GM10266 (cell line): Measurements from ENCODE around the gene IL4R.

Experiments
- DNase-seq: peaks from one replicate; pipeline ENCODE4 v3.0.0; 2012; ENCODE audit errors: extremely low spot score
- TF ChIP-seq, protein P1 (sequence below): IDR thresholded peaks from 2 replicates; pipeline ENCODE4 v1.5.1; 2012; ENCODE audit warnings: mild to moderate bottlenecking, low read depth; ENCODE audit not compliant: control insufficient read depth, insufficient read depth; ENCODE audit errors: missing control alignments

IL4R gene

GRCh38 chr16:27374221-27374803 lies 60.5 kb downstream of the IL4R start:
- peak; percentile 42 for DNase-seq
- TF ChIP-seq, protein P1, sequence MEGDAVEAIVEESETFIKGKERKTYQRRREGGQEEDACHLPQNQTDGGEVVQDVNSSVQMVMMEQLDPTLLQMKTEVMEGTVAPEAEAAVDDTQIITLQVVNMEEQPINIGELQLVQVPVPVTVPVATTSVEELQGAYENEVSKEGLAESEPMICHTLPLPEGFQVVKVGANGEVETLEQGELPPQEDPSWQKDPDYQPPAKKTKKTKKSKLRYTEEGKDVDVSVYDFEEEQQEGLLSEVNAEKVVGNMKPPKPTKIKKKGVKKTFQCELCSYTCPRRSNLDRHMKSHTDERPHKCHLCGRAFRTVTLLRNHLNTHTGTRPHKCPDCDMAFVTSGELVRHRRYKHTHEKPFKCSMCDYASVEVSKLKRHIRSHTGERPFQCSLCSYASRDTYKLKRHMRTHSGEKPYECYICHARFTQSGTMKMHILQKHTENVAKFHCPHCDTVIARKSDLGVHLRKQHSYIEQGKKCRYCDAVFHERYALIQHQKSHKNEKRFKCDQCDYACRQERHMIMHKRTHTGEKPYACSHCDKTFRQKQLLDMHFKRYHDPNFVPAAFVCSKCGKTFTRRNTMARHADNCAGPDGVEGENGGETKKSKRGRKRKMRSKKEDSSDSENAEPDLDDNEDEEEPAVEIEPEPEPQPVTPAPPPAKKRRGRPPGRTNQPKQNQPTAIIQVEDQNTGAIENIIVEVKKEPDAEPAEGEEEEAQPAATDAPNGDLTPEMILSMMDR: no peak

GRCh38 chr16:27374804-27375425 lies 61.1 kb downstream of the IL4R start:
- TF ChIP-seq, protein P1: peak; percentile 38
- DNase-seq: peak; percentile 72

DNA sequence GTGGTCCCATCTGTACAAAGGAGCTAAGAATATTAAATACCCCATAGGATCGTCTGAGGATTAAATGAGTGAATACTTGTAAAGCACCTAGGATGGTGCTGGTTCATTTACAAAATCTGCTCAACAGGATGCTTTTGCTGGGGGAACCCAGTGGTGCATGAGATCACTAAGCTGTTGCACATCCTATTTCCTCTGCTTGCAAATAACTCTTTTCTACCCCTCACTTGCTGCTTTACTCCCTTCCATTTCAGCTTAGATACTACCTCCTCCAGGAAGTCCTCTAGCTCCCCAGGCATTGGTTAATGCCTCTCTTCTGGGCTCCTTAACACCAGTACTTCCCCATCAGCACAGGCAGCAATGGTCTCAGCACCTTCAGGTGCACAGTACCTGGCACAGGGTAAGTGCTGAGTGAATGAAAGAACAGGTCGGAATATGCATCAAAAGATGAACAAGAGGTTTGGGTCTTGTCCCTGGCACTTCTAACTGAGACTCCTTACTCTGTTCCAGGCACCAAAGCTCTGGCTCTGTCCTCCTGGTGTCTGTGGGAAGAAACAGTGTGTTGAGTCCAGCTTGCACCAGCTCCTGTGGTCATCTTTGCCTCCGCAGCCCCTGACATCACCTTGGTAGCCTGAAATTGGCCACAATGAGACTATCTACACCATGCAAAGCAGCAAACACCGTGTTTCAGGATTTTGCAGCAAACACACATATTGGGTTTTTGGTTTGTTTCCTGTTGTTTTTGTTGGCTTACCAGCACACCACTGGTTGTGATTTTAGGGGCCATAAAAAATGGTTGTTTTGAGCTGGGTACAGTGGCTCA lies 64.1 kb downstream of the IL4R start:
- TF ChIP-seq, protein P1: no peak
- no peak for DNase-seq

GRCh38 chr16:27378871-27379481 lies 65.2 kb downstream of the IL4R start:
- DNase-seq: no peak

GRCh38 chr16:27379919-27380318 lies 66.1 kb downstream of the IL4R start:
- no peak for DNase-seq
- TF ChIP-seq, protein P1: no peak

More at GRCh38 chr16:27378871-27379481, 65.2 kb downstream of the IL4R start:
- TF ChIP-seq, protein P1: no peak

GRCh38 chr16:27381236-27381635 lies 67.5 kb downstream of the IL4R start:
- TF ChIP-seq, protein P1: no peak
- DNase-seq: no peak
